ENCODE measurements around the gene FUT6. TPM values are rescaled to one million over a fixed set of nuclear protein-coding genes. Genes with fewer than 3 reads are reported as not detected.

Gene FUT6
- total RNA-seq, 4 donors from 2014 or later: 0.29 TPM; not detected in 3

- H3K27me3 ChIP-seq: peaks cover 0 to 14% (median 0%) of the 10 kb centered on the region in 3 donors
- H3K27ac ChIP-seq: no peak overlapping the region
- H3K4me1 ChIP-seq: no peaks in the 10 kb centered on the region
- DNase-seq (no peak), ATAC-seq (no peak)
- H3K36me3 ChIP-seq: no peaks in the 10 kb centered on the region
- H3K4me3 ChIP-seq: no peak overlapping the region
- TF ChIP-seq POLR2A (IDR thresholded peaks at IDR 0.05) (no peak), CTCF (IDR thresholded peaks at IDR 0.05 in 4 of 5, conservative IDR thresholded peaks at IDR 0.05 in 1 of 5) (no peak)
- intact Hi-C loops (cut with DNase I; ENCODE audit: low total_unique reads) (no loop called here), in situ Hi-C loops (cut with MboI; ENCODE audit: low sequenced_read_pairs in 4 of 4) (no loop called here)
- H3K9me3 ChIP-seq: no peaks in the 10 kb centered on the region
Measured at GRCh38 chr19:5873617-5874199, 34.2 kb upstream of the FUT6 start.

GRCh38 chr19:5870986-5871394 is 31.5 kb upstream of the FUT6 start:
- no peaks in the 10 kb centered on the region for H3K4me1 ChIP-seq
- intact Hi-C loops (cut with DNase I; ENCODE audit: low total_unique reads) (no loop called here), in situ Hi-C loops (cut with MboI; ENCODE audit: low sequenced_read_pairs in 4 of 4) (no loop called here)
- no peaks in the 10 kb centered on the region for H3K36me3 ChIP-seq
- no peaks in the 10 kb centered on the region for H3K27me3 ChIP-seq
- H3K27ac ChIP-seq: no peak overlapping the region
- no peak for ATAC-seq
- H3K4me3 ChIP-seq: no peak overlapping the region
- TF ChIP-seq CTCF (IDR thresholded peaks at IDR 0.05 in 4 of 5, conservative IDR thresholded peaks at IDR 0.05 in 1 of 5): no peak
- no peak for DNase-seq
- H3K9me3 ChIP-seq: no peaks in the 10 kb centered on the region

- ATAC-seq: no peak
- Histone ChIP-seq H3K4me3 (no peak overlapping the region), H3K27ac (no peak overlapping the region), H3K36me3 (no peaks in the 10 kb centered on the region), H3K27me3 (no peaks in the 10 kb centered on the region), H3K4me1 (no peaks in the 10 kb centered on the region), H3K9me3 (no peaks in the 10 kb centered on the region)
- in situ Hi-C loops (cut with MboI; ENCODE audit: low sequenced_read_pairs in 4 of 4) (no loop called here), intact Hi-C loops (cut with DNase I; ENCODE audit: low total_unique reads) (no loop called here)
- DNase-seq: no peak
- TF ChIP-seq CTCF (IDR thresholded peaks at IDR 0.05 in 4 of 5, conservative IDR thresholded peaks at IDR 0.05 in 1 of 5) (no peak), POLR2A (IDR thresholded peaks at IDR 0.05) (no peak)
Measured at GRCh38 chr19:5867201-5868136, 28.0 kb upstream of the FUT6 start.

GRCh38 chr19:5865772-5866171 is 26.3 kb upstream of the FUT6 start:
- ATAC-seq: no peak
- no peak for DNase-seq
- Histone ChIP-seq H3K36me3 (no peaks in the 10 kb centered on the region), H3K4me3 (no peak overlapping the region), H3K4me1 (no peaks in the 10 kb centered on the region), H3K27ac (no peak overlapping the region), H3K27me3 (no peaks in the 10 kb centered on the region), H3K9me3 (no peaks in the 10 kb centered on the region)
- in situ Hi-C loops (cut with MboI; ENCODE audit: low sequenced_read_pairs in 4 of 4) (no loop called here), intact Hi-C loops (cut with DNase I; ENCODE audit: low total_unique reads) (no loop called here)
- TF ChIP-seq POLR2A (IDR thresholded peaks at IDR 0.05) (no peak), CTCF (IDR thresholded peaks at IDR 0.05 in 4 of 5, conservative IDR thresholded peaks at IDR 0.05 in 1 of 5) (no peak)
